ENCODE results near the gene MYLK4. TPM values are rescaled to one million over a fixed set of nuclear protein-coding genes. Genes with fewer than 3 reads are reported as not detected.

MYLK4 gene
- total RNA-seq, 4 donors from 2014 or later, result 0.33 to 0.45 (median 0.38) TPM

DNA sequence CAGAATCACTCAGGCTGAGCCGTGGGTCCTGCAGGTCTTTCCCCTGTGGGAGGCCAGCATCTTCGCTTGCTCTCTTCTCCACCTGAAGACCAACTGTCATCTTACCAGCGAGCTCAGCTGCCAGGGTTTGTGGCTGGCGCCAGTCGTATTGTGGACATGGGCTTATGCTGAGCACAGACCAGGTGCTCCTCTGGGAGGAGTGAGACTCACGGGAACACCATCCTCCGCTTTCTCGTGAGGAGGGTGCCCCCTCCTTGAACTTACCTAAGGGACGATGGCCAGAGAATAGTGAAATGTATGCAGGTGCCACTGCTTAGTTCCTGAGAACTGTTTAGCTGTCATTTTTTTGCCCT lies 31.6 kb upstream of the MYLK4 start:
- WGBS, result 92% methylated on average over 9 of the region's 9 CpGs
- peaks cover 7 to 86% (median 63%) of the 10 kb centered on the region in 4 donors for H3K36me3 ChIP-seq
- no peak overlapping the region for H3K27ac ChIP-seq (replicated peaks in 1 of 4)
- DNase-seq (ENCODE audit: extremely low spot score), result no peak
- H3K4me3 ChIP-seq, result no peak overlapping the region
- peaks cover 0 to 15% (median 6%) of the 10 kb centered on the region in 4 donors for H3K4me1 ChIP-seq
- TF ChIP-seq EP300 (IDR thresholded peaks at IDR 0.05) (no peak), POLR2AphosphoS5 (IDR thresholded peaks at IDR 0.05) (no peak), POLR2A (IDR thresholded peaks at IDR 0.05; ENCODE audit: low read depth) (no peak)
- TF ChIP-seq, protein P1, sequence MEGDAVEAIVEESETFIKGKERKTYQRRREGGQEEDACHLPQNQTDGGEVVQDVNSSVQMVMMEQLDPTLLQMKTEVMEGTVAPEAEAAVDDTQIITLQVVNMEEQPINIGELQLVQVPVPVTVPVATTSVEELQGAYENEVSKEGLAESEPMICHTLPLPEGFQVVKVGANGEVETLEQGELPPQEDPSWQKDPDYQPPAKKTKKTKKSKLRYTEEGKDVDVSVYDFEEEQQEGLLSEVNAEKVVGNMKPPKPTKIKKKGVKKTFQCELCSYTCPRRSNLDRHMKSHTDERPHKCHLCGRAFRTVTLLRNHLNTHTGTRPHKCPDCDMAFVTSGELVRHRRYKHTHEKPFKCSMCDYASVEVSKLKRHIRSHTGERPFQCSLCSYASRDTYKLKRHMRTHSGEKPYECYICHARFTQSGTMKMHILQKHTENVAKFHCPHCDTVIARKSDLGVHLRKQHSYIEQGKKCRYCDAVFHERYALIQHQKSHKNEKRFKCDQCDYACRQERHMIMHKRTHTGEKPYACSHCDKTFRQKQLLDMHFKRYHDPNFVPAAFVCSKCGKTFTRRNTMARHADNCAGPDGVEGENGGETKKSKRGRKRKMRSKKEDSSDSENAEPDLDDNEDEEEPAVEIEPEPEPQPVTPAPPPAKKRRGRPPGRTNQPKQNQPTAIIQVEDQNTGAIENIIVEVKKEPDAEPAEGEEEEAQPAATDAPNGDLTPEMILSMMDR (IDR thresholded peaks at IDR 0.05), result no peak
- H3K9me3 ChIP-seq, result no peaks in the 10 kb centered on the region
- H3K27me3 ChIP-seq, result no peaks in the 10 kb centered on the region
- intact Hi-C loops (cut with DNase I), result no loop called here

- Histone ChIP-seq H3K9me3 (no peaks in the 10 kb centered on the region), H3K27me3 (no peaks in the 10 kb centered on the region), H3K4me3 (no peak overlapping the region), H3K36me3 (peaks cover 7 to 83% (median 60%) of the 10 kb centered on the region in 4 donors), H3K27ac (replicated peaks in 1 of 4) (no peak overlapping the region), H3K4me1 (peaks cover 0 to 16% (median 8%) of the 10 kb centered on the region in 4 donors)
- TF ChIP-seq, protein P1 (IDR thresholded peaks at IDR 0.05), result no peak
- TF ChIP-seq EP300 (IDR thresholded peaks at IDR 0.05) (no peak), POLR2AphosphoS5 (IDR thresholded peaks at IDR 0.05) (no peak), POLR2A (IDR thresholded peaks at IDR 0.05; ENCODE audit: low read depth) (no peak)
- WGBS, result 89% methylated on average over 6 of the region's 7 CpGs
- no peak for DNase-seq (ENCODE audit: extremely low spot score)
- intact Hi-C loops (cut with DNase I), result no loop called here
Observed at GRCh38 chr6:2781685-2782355, 31.1 kb upstream of the MYLK4 start.

GRCh38 chr6:2780102-2780737 lies 29.5 kb upstream of the MYLK4 start:
- TF ChIP-seq, protein P1 (IDR thresholded peaks at IDR 0.05), result no peak
- TF ChIP-seq POLR2AphosphoS5 (IDR thresholded peaks at IDR 0.05) (no peak), POLR2A (IDR thresholded peaks at IDR 0.05; ENCODE audit: low read depth) (no peak), EP300 (IDR thresholded peaks at IDR 0.05) (no peak)
- 90% methylated on average over 9 of the region's 9 CpGs for WGBS
- Histone ChIP-seq H3K27ac (replicated peaks in 1 of 4) (no peak overlapping the region), H3K4me1 (peaks cover 0 to 24% (median 10%) of the 10 kb centered on the region in 4 donors), H3K4me3 (no peak overlapping the region), H3K36me3 (peaks cover 7 to 67% (median 56%) of the 10 kb centered on the region in 4 donors), H3K9me3 (no peaks in the 10 kb centered on the region), H3K27me3 (no peaks in the 10 kb centered on the region)
- intact Hi-C loops (cut with DNase I), result no loop called here
- DNase-seq (ENCODE audit: extremely low spot score), result no peak

GRCh38 chr6:2777249-2777648 lies 26.5 kb upstream of the MYLK4 start:
- DNase-seq (ENCODE audit: extremely low spot score), result no peak
- WGBS, result 95% methylated on average over 3 of the region's 3 CpGs
- peaks cover 7 to 50% (median 42%) of the 10 kb centered on the region in 4 donors for H3K36me3 ChIP-seq
- no peaks in the 10 kb centered on the region for H3K9me3 ChIP-seq
- H3K4me1 ChIP-seq, result peaks cover 14 to 33% (median 23%) of the 10 kb centered on the region in 4 donors
- no peak for TF ChIP-seq POLR2AphosphoS5 (IDR thresholded peaks at IDR 0.05)
- TF ChIP-seq, protein P1 (IDR thresholded peaks at IDR 0.05), result no peak
- TF ChIP-seq POLR2A (IDR thresholded peaks at IDR 0.05; ENCODE audit: low read depth), result no peak
- no peak for TF ChIP-seq EP300 (IDR thresholded peaks at IDR 0.05)
- intact Hi-C loops (cut with DNase I), result no loop called here
- H3K27me3 ChIP-seq, result no peaks in the 10 kb centered on the region
- no peak overlapping the region for H3K4me3 ChIP-seq
- no peak overlapping the region for H3K27ac ChIP-seq (replicated peaks in 1 of 4)
